HG03039 (cell line): Measurements from ENCODE around the gene PCNX3.
"Not testable (repeated sequence)": the region's sequence is repeated elsewhere in the genome, so short reads cannot be mapped to it uniquely, and the experiment has no call there.

Source experiments
- ATAC-seq: cut with Tn5 transposase; IDR thresholded peaks from one replicate; pipeline ENCODE4 v1.9.1; 2021; ENCODE audit warnings: mild to moderate bottlenecking, moderate library complexity; ENCODE audit not compliant: unreplicated experiment

PCNX3 gene

GRCh38 chr11:65651589-65652510 is 36.3 kb downstream of the PCNX3 start:
- ATAC-seq: no peak

- peak; percentile 67 for ATAC-seq
These were observed 37.1 kb downstream of the PCNX3 start for GRCh38 chr11:65652511-65653228.

- ATAC-seq: no peak
These were observed 38.0 kb downstream of the PCNX3 start for GRCh38 chr11:65653229-65654225.

GRCh38 chr11:65654375-65655349 is 39.1 kb downstream of the PCNX3 start:
- no peak for ATAC-seq

GRCh38 chr11:65655570-65656332 is 40.2 kb downstream of the PCNX3 start:
- no peak for ATAC-seq

GRCh38 chr11:65657426-65657825 is 41.9 kb downstream of the PCNX3 start:
- ATAC-seq: no peak

- ATAC-seq: no peak
These were observed 42.8 kb downstream of the PCNX3 start for GRCh38 chr11:65658174-65659021.

GRCh38 chr11:65660038-65660437 is 44.5 kb downstream of the PCNX3 start:
- no peak for ATAC-seq

- not testable (repeated sequence) for ATAC-seq
These were observed 45.3 kb downstream of the PCNX3 start for GRCh38 chr11:65660908-65661307.

GRCh38 chr11:65661599-65662246 is 46.1 kb downstream of the PCNX3 start:
- ATAC-seq: no peak

GRCh38 chr11:65662247-65662798 is 46.7 kb downstream of the PCNX3 start:
- no peak for ATAC-seq

GRCh38 chr11:65662799-65663638 is 47.4 kb downstream of the PCNX3 start, which contains the start of gene RELA:
TSS of gene RELA (minus strand) at chr11:65662916. CDS start at chr11:65662832, 84 bp downstream.
- ATAC-seq: peak; percentile 75

- ATAC-seq: no peak
These were observed 48.1 kb downstream of the PCNX3 start for GRCh38 chr11:65663639-65664200.

- no peak for ATAC-seq
These were observed 56.7 kb downstream of the PCNX3 start for GRCh38 chr11:65672180-65672860.

GRCh38 chr11:65672982-65673381 is 57.4 kb downstream of the PCNX3 start:
- ATAC-seq: no peak
